Stimulated activated naive B cell treated with anti-CD40 and anti-IgM and Interleukin-4, amounts not matched to agents 10 μg/mL and 1 μg/mL and 100 μg/mL, for 72 hours (primary cell): ENCODE data around the gene ABTB2.

Source experiments
- ATAC-seq, 2 donors: fragments of 150-1000 bp; cut with Tn5 transposase; replicated peaks; 2 replicates each; pipeline ENCODE4 v1.10.0; 2021; ENCODE audit warnings: moderate library complexity in 1 of 2
- DNase-seq: peaks from one replicate; pipeline ENCODE4 v3.0.0; 2021
- H3K27ac Mint-ChIP-seq: one replicate; pipeline ENCODE4 v1.8.0; 2022; ENCODE audit warnings: mild to moderate bottlenecking, mixed read lengths
- H3K27me3 Mint-ChIP-seq, 2 donors: one replicate each; pipeline ENCODE4 v1.8.0; 2022; ENCODE audit warnings: mixed read lengths in 2 of 2
- H3K36me3 Mint-ChIP-seq, 2 donors: one replicate each; pipeline ENCODE4 v1.8.0; 2022; ENCODE audit warnings: mixed read lengths in 2 of 2, mild to moderate bottlenecking in 1 of 2
- H3K4me1 Mint-ChIP-seq, 2 donors: one replicate each; pipeline ENCODE4 v1.8.0; 2022; ENCODE audit warnings: mixed read lengths in 2 of 2, mild to moderate bottlenecking in 1 of 2
- H3K4me3 Mint-ChIP-seq, 2 donors: one replicate each; pipeline ENCODE4 v1.8.0; 2022; ENCODE audit warnings: mild to moderate bottlenecking in 2 of 2, mixed read lengths in 2 of 2, moderate library complexity in 1 of 2
- H3K9me3 Mint-ChIP-seq, 2 donors: one replicate each; pipeline ENCODE4 v1.8.0; 2022; ENCODE audit warnings: mixed read lengths in 2 of 2, mild to moderate bottlenecking in 1 of 2

ABTB2 gene

DNA sequence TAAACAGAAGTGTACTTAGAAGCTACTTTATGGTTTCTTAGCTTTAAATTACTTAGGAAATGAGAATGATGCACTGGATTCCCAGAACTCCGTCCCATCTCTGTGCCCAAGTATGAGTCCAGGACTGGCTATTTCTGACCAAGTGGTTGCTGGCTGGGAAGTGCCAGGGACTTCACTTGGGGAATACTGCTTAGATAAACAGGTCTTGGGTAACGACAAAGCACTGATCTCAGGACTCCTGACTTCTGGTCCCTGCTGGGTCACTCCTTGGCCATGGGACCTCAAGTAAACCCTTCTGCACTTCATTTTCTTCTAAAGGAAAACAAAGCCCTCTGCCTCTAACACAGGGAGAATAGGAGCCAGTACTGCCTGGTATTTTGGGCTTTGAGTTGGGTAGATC lies 27.9 kb downstream of the ABTB2 start:
- Mint-ChIP-seq H3K36me3 (peaks cover 12 to 23% of the 10 kb centered on the region in 2 donors), H3K4me3 (no peak overlapping the region), H3K27ac (no peak overlapping the region), H3K27me3 (peaks cover 0 to 11% of the 10 kb centered on the region in 2 donors), H3K4me1 (peaks cover 13 to 27% of the 10 kb centered on the region in 2 donors), H3K9me3 (no peaks in the 10 kb centered on the region)
- ATAC-seq = no peak
- DNase-seq = no peak

DNA sequence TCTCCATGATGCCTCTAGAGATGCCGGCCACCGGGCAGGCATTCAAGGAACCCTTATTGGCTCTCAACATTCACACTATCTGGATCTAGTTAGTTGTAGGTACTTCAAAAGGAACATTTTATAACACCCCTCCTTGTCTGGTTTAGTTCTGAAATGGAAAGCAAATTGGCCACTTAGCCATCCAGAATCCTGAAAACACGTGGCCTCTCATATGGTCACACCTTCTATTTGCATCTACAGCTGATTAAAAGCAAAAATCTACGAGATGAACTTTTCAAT lies 29.2 kb downstream of the ABTB2 start:
- DNase-seq = no peak
- Mint-ChIP-seq H3K9me3 (no peaks in the 10 kb centered on the region), H3K4me3 (no peak overlapping the region), H3K4me1 (peaks cover 9 to 14% of the 10 kb centered on the region in 2 donors), H3K27me3 (peaks cover 0 to 11% of the 10 kb centered on the region in 2 donors), H3K36me3 (peaks cover 10 to 21% of the 10 kb centered on the region in 2 donors), H3K27ac (no peak overlapping the region)
- no peak for ATAC-seq

DNA sequence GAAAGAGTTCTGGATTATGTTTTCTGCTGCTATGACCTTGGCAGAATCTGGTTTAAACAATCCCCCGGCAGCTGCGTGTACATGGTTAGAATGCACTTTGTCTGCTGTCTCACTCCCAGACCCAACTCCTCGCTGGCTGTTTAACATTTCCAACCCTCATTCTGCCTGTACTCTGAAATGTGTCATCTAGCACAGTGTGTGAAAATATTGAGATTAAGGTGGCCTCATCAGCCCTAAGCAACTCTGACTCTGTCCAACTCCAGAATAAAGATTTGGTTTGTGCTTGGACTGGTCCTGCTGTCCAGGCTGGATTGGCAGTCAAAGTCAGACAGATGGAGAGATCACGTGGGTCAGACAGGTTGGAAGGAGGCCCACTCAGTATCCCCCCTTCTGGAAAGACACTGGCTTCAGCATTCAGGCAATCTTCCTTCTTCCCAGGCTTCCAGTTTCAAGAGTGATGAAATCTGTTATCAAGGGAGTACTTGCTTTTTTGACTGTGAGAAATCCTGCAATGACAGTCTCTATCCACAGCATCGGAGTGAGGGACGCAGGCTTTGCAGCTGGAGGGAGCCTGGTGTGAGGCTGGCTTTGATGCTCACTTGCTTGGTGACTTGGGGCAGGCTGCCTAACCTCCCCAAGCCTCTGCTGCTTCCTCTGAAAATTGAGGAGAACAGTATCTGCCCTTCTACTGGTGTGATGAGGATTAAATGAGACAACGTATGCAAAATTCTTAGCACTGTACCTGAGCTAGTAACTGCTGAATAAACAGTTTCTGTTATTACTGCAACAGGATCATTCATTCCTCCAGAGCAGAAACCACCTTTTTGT lies 29.8 kb downstream of the ABTB2 start:
- H3K4me3 Mint-ChIP-seq = no peak overlapping the region
- no peaks in the 10 kb centered on the region for H3K9me3 Mint-ChIP-seq
- peaks cover 0 to 8% of the 10 kb centered on the region in 2 donors for H3K27me3 Mint-ChIP-seq
- ATAC-seq = no peak
- H3K4me1 Mint-ChIP-seq = peaks cover 9 to 12% of the 10 kb centered on the region in 2 donors
- DNase-seq = no peak
- no peak overlapping the region for H3K27ac Mint-ChIP-seq
- peaks cover 10 to 21% of the 10 kb centered on the region in 2 donors for H3K36me3 Mint-ChIP-seq

DNA sequence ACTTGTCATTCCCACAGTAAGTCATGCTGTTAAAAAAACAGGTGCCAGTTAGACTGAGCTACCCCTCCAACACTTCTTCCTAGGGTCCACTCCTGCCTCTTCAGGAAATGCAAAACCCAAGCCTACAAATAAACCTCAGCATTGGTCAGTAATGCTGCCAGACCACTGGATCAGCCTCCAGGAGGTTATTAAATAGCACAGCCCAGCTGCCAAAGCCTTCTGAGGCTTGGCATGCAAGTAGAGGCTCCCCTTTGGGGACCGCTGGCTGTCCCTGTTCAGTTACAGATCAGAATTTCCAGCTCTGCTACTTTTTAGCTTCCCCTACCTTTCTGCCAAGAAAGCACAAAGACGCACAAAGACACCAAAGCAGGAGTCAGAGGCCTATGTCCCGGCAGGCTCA lies 33.3 kb downstream of the ABTB2 start:
- Mint-ChIP-seq H3K4me3 (no peak overlapping the region), H3K36me3 (peaks cover 12 to 24% of the 10 kb centered on the region in 2 donors), H3K27ac (no peak overlapping the region), H3K4me1 (peaks cover 5 to 9% of the 10 kb centered on the region in 2 donors), H3K27me3 (no peaks in the 10 kb centered on the region), H3K9me3 (no peaks in the 10 kb centered on the region)
- ATAC-seq = no peak
- no peak for DNase-seq

DNA sequence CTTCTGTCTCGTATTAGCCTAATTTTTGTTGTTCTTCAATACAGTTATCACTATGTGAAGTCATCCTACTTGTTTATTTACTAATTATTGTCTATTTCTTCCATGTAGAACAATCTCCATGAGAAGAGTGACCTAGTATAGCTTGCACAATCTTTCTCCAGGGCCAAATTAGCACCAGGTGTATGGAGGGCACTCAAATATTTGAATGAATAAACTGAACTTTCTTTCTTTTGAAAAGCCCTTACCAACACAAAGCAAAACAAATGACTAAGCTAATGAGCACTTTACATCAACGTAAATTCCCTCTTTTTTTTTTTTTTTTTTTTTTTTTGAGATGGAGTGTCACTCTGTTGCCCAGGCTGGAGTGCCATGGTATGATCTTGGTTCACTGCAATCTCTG lies 34.2 kb downstream of the ABTB2 start:
- Mint-ChIP-seq H3K4me3 (no peak overlapping the region), H3K27ac (no peak overlapping the region), H3K36me3 (peaks cover 12 to 21% of the 10 kb centered on the region in 2 donors), H3K9me3 (no peaks in the 10 kb centered on the region), H3K27me3 (no peaks in the 10 kb centered on the region), H3K4me1 (peaks cover 0 to 5% of the 10 kb centered on the region in 2 donors)
- ATAC-seq (no peak), DNase-seq (no peak)

DNA sequence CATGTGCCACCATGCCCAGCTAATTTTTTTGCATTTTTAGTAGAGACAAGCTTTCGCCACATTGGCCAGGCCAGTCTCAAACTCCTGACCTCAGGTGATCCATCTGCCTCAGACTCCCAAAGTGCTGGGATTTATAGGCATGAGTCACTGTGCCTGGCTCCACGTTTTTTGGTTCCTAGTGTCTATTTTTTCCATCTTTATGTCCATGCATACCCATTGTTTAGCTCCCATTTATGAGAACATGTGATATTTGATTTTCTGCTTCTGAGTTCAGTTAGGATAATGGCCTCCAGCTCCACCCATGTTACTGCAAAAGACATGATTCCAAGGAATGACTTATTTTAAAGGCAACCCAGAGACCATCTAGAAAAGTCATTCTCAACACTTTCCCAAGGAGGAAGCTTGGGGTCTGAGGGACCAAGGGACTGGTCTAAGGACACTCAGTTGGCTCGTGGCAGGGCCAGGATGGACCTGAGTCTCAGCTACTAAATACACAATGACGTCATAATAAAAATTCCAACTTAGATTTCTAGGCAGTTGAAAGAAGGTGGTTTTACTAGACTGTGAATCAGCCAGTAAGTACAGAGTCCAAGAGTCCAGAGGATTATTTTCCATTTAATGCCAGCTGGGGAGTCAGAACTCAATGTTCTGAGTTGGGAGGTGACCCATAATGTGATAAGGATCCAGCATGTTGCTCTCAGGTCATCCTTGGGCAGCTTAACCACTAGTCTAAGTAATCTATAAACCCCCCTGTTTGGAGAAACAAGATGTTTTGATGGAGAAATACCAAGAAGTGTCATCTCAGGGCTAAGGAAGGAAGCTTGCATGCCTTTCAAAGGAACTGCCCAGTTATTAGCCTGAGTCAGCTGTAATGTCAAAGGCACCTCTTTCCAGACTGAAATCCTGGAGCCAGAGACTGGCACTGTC lies 39.4 kb downstream of the ABTB2 start:
- Mint-ChIP-seq H3K27me3 (no peaks in the 10 kb centered on the region), H3K36me3 (peaks cover 9 to 24% of the 10 kb centered on the region in 2 donors), H3K4me3 (no peak overlapping the region), H3K27ac (no peak overlapping the region), H3K4me1 (peaks cover 20 to 22% of the 10 kb centered on the region in 2 donors), H3K9me3 (no peaks in the 10 kb centered on the region)
- DNase-seq (no peak), ATAC-seq (no peak)

DNA sequence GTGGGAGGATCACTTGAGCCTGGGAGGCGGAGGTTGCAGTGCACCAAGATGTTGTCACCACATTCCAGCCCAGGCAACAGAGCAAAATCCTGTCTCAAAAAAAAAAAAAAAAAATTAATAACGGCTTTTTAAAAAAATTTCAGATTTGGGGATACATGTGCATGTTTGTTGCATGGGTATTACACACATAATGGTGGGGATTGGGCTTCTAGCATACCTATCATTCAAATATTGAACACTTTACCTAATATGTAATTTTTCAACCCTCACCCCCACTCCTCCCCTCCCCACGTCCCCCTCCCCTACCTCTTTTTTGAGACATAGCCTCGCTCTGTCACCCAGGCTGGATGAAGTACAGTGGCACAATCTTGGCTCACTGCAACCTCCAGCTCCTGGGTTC lies 40.1 kb downstream of the ABTB2 start:
- peaks cover 25 to 27% of the 10 kb centered on the region in 2 donors for H3K4me1 Mint-ChIP-seq
- H3K27ac Mint-ChIP-seq = no peak overlapping the region
- no peak for ATAC-seq
- peaks cover 9 to 25% of the 10 kb centered on the region in 2 donors for H3K36me3 Mint-ChIP-seq
- DNase-seq = no peak
- H3K27me3 Mint-ChIP-seq = no peaks in the 10 kb centered on the region
- no peaks in the 10 kb centered on the region for H3K9me3 Mint-ChIP-seq
- no peak overlapping the region for H3K4me3 Mint-ChIP-seq

DNA sequence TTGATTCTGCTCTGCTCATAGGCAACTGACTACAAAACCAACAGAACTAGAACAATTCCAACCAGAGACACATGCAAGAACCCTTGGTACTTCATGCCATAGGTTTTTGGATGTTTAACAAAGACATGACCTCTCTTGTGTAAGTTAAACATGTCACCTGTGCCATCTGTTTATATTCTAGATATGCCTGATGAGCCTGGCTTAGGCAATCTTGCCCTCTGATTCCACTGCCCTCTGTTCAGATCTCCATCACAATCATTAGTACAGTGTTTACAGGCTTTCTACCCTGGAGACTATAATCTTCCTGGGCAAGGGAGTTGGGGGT lies 40.8 kb downstream of the ABTB2 start:
- H3K27ac Mint-ChIP-seq = peak overlapping the region; percentile 9
- no peak for ATAC-seq
- H3K36me3 Mint-ChIP-seq = peaks cover 9 to 27% of the 10 kb centered on the region in 2 donors
- H3K4me3 Mint-ChIP-seq = no peak overlapping the region
- H3K4me1 Mint-ChIP-seq = peaks cover 26 to 29% of the 10 kb centered on the region in 2 donors
- H3K27me3 Mint-ChIP-seq = no peaks in the 10 kb centered on the region
- DNase-seq = no peak
- H3K9me3 Mint-ChIP-seq = no peaks in the 10 kb centered on the region

DNA sequence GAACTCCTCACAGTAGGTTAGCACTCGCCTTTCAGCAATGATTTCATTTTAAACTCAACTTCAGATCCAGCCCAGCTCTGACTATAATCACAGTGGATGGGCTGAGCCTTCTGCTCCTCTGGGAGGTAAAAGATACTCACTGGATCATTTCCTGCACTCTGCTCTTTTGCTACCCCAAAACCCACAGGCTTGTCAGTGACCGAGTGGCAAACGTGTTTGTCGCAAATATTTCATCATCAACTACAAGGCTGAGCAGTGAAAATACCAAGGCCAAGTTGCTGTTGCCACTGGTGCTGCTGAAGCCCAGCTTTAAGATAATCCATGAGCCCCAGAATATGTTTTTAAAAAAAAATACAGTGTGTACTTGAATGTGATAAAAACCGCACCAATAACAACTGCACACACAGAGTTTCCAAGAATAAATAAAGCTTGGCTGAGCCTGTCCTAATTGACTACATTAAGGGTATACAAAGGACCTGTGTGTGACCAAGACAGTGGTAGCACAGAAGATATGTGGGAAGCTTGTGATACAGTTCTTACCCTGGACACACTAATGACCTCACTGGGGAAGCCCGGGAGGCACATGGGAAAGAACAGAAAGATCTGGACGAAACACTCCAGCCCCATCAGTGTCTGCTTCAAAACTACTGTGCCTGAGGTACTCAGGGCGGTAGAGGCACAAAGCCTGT lies 41.3 kb downstream of the ABTB2 start:
- peaks cover 5 to 23% of the 10 kb centered on the region in 2 donors for H3K36me3 Mint-ChIP-seq
- H3K4me3 Mint-ChIP-seq = no peak overlapping the region
- ATAC-seq (peak; percentile 19 to 71), DNase-seq (peak; percentile 7)
- H3K27ac Mint-ChIP-seq = peak overlapping the region; percentile 9
- H3K27me3 Mint-ChIP-seq = no peaks in the 10 kb centered on the region
- H3K4me1 Mint-ChIP-seq = peaks cover 24 to 29% of the 10 kb centered on the region in 2 donors
- no peaks in the 10 kb centered on the region for H3K9me3 Mint-ChIP-seq

DNA sequence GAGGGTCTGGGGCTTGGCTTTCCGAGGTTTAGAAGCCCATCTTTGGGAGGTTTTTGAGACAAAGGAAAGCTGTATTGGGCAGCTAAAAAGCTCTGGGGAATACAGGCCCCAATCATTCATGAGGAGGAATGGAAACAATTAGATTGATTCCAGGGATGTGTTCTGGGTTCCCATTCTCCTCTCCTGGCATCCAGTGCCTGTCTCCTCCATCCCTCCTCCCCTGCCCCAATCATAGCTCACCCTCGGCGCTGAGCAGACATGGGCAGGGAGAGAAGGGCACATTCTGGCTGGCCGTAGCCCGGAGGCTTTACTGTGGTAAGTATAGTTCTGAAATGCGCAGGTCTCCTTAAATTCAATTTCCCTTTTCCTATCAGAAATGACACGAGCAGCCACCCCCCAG lies 42.4 kb downstream of the ABTB2 start:
- Mint-ChIP-seq H3K9me3 (no peaks in the 10 kb centered on the region), H3K4me1 (peaks cover 25 to 29% of the 10 kb centered on the region in 2 donors), H3K27ac (no peak overlapping the region), H3K27me3 (peaks cover 0 to 9% of the 10 kb centered on the region in 2 donors), H3K4me3 (no peak overlapping the region), H3K36me3 (peaks cover 7 to 23% of the 10 kb centered on the region in 2 donors)
- ATAC-seq = no peak
- DNase-seq = no peak

DNA sequence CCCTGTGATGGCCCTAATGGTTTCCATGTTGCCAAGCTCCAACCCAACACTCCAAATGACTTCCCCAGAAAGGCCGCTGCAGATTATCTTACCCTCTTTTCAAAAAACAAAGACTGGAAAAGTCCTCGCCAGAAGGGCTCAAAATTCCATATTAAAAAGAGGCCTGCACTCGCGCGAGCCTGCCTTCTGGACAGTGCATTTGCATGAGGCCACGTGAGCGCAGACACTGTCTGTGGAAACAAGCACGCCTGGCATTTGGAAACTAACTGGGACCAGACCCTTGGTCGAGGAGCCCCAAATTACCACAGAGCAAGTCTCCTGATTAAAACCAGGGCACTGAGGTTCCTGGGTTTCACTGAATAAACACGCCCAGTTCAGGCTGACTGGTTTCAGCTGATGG lies 42.9 kb downstream of the ABTB2 start:
- Mint-ChIP-seq H3K27me3 (peaks cover 0 to 11% of the 10 kb centered on the region in 2 donors), H3K4me3 (no peak overlapping the region), H3K9me3 (no peaks in the 10 kb centered on the region), H3K36me3 (peaks cover 7 to 27% of the 10 kb centered on the region in 2 donors), H3K27ac (no peak overlapping the region), H3K4me1 (peaks cover 28 to 29% of the 10 kb centered on the region in 2 donors)
- DNase-seq (no peak), ATAC-seq (no peak)

DNA sequence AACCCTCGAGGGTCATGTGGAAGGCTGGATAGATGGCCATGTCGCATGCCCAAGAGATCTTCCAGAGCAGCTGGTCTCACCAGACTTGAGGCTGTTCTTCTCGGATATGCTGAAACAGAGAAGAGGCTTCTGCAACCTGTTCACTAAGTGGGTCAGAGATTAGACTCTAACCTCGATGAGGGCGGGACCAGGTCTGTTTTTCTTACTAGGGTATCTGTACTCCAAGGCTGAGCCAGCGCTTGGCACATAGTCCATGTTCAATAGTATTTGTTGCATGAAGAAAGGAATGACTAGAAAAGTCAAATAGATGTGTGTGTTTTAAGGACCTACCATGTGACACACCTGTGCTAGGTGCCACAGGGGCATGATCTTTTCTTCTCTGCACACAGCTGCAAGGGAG lies 43.6 kb downstream of the ABTB2 start:
- Mint-ChIP-seq H3K4me1 (peaks cover 28 to 29% of the 10 kb centered on the region in 2 donors), H3K36me3 (peaks cover 7 to 27% of the 10 kb centered on the region in 2 donors), H3K27ac (peak overlapping the region; percentile 20), H3K4me3 (no peak overlapping the region), H3K27me3 (peaks cover 0 to 11% of the 10 kb centered on the region in 2 donors), H3K9me3 (no peaks in the 10 kb centered on the region)
- no peak for DNase-seq
- ATAC-seq = no peak

DNA sequence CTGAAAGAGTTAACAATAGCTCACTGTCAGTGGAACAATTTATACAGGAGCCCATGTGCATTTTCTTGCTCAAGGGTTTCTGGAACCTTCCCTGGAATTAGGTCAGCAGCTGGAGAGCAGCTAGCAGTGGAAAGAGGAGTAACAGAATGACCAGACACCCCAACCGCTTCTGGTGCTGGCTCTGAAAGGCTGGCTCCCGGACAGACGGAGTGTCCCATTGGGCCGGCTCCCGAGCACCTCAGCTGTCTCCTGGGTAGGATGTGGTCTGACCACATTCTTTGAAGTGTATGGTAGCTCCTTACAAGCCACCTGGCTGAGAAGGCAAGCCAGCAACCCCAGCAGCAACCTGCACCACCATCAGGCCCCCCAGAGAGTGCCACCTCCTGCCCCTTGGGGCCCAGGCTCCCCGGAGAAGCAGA lies 44.7 kb downstream of the ABTB2 start:
- no peak overlapping the region for H3K4me3 Mint-ChIP-seq
- peaks cover 25% of the 10 kb centered on the region in 2 donors for H3K4me1 Mint-ChIP-seq
- peaks cover 5 to 26% of the 10 kb centered on the region in 2 donors for H3K36me3 Mint-ChIP-seq
- H3K27me3 Mint-ChIP-seq = peaks cover 0 to 11% of the 10 kb centered on the region in 2 donors
- peak; percentile 84 to 87 for ATAC-seq
- H3K27ac Mint-ChIP-seq = peak overlapping the region; percentile 42
- H3K9me3 Mint-ChIP-seq = no peaks in the 10 kb centered on the region
- DNase-seq = peak; percentile 26

DNA sequence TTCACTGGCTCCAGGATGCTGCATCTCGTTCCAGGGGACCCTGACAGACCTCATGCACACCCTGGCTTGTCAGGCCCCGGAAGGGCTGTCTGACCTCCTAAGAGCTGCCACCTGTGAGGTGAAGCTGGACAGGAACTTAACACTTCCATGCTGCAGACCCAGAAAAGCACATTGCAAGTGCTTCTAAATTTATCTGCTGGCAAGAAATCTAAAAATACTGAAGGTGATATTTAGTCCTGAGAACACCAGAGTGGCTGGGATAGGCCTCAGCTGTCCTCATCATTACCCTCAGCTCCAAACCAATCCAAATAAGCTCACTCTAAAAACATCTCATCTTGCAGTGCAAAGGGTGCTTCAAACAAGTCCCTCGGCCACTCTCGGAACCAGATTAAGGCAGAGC lies 46.7 kb downstream of the ABTB2 start:
- Mint-ChIP-seq H3K27ac (no peak overlapping the region), H3K9me3 (no peaks in the 10 kb centered on the region), H3K4me1 (peaks cover 19 to 23% of the 10 kb centered on the region in 2 donors), H3K36me3 (peaks cover 4 to 34% of the 10 kb centered on the region in 2 donors), H3K27me3 (peaks cover 0 to 11% of the 10 kb centered on the region in 2 donors), H3K4me3 (no peak overlapping the region)
- DNase-seq (no peak), ATAC-seq (no peak)
